Breast epithelium (tissue), 3 donors: ENCODE results near the gene IQGAP2.

ENCODE experiments used
- CTCF ChIP-seq, 3 donors: fragments of 450-650 bp; IDR thresholded peaks; one replicate each; pipeline ENCODE4 v1.5.1; 2016 to 2017; ENCODE audit warnings: antibody characterized with exemption in 3 of 3, mild to moderate bottlenecking in 3 of 3, moderate library complexity in 3 of 3
- POLR2A ChIP-seq: fragments of 450-650 bp; IDR thresholded peaks from one replicate; pipeline ENCODE4 v1.6.1; 2016; ENCODE audit warnings: antibody characterized with exemption, mild to moderate bottlenecking, moderate library complexity

- TF ChIP-seq CTCF (IDR thresholded peaks at IDR 0.05) (no peak), POLR2A (no peak)
These were observed 212.7 kb downstream of the IQGAP2 start for GRCh38 chr5:76615759-76616158.
